ENCODE data around the gene WBP2NL.

GRCh38 chr22:42062506-42063170, 64.0 kb downstream of the WBP2NL start:
- TF ChIP-seq LEF1 (IDR thresholded peaks at IDR 0.05; ENCODE audit: borderline replicate concordance) = no peak
- TF ChIP-seq L3MBTL2 (conservative IDR thresholded peaks at IDR 0.05) = no peak
- TF ChIP-seq BHLHE40 (IDR thresholded peaks at IDR 0.05; ENCODE audit: borderline replicate concordance) = no peak
- no peak for TF ChIP-seq NFRKB (IDR thresholded peaks at IDR 0.05)
- no peak for TF ChIP-seq CTBP1 (IDR thresholded peaks at IDR 0.05; ENCODE audit: borderline replicate concordance)
